UCSD-AML1 (cell line): ENCODE measurements around the gene GATAD1.
"Not testable (repeated sequence)": the region's sequence is repeated elsewhere in the genome, so short reads cannot be mapped to it uniquely, and the experiment has no call there.

Experiments used
- DNase-seq: peaks from one replicate; lab custom pipeline; 2025; ENCODE audit not compliant: unreplicated experiment; lab: John Stamatoyannopoulos, UW

Gene GATAD1, protein sequence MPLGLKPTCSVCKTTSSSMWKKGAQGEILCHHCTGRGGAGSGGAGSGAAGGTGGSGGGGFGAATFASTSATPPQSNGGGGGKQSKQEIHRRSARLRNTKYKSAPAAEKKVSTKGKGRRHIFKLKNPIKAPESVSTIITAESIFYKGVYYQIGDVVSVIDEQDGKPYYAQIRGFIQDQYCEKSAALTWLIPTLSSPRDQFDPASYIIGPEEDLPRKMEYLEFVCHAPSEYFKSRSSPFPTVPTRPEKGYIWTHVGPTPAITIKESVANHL

GRCh38 chr7:92447345-92448204 lies at the start of gene GATAD1:
GATAD1 (plus strand) TSS chr7:92447482; CDS start chr7:92447730, 248 bp downstream.
- DNase-seq: peak; percentile 73

DNA sequence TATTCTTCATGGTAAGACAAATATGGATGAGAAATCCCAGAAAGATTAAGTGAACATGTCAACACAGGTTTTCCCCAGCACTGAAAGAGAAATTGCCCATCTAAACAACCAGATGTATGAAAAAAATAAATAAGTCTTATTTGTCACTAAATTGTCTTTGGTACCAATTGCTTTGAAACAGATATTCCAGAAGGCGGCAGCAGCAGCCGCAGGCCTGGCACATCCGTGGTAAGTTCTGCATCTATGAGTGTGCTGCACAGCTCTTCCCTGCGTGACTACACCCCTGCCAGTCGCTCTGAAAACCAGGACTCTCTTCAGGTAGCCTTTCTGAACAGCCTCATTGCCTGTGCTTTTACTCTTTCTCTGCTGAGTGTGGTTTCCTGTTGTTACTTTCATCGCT lies 49.7 kb upstream of the GATAD1 start:
- no peak for DNase-seq

GRCh38 chr7:92400013-92400412 lies 47.3 kb upstream of the GATAD1 start:
- no peak for DNase-seq

DNA sequence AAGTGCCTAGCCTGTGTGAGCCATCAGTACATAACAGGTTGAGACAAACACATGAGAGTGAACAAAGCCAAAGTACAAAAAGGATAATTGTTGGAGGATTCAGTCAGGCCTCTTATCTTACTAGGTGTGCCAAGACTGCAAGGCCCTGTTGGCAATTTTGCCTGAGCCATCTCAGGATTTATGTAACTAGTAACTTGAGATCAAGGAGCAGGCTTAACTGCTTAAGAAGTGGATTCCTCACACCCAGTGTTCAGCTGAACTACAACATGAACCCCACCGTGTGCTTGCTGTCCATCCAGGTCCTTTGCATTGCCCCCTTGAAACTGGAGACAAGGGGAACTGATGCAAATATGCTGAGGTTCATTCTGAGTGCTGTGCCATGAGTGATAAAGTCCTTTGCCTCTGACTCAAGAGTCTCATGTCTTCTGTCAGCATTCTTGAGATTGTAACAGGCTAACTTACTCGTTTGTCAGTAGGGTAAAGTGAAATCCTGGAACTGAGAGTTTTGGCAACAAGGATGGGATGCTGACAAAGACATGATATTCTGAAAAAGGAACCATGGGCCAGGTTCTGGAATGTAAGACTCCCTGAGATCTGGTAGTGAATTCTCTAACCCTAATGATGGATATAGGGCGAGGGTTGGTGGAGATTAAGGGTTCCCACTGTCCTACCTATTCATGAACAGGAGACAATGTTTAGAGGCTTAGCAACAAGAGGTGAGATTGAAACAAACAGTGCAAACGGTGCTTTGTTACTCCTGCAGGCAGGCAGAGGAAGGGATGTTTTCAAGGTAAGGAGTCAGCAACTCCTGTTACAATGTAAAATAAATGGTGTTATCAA lies 44.1 kb upstream of the GATAD1 start:
- DNase-seq: no peak

GRCh38 chr7:92403760-92404074 lies 43.6 kb upstream of the GATAD1 start:
- no peak for DNase-seq

DNA sequence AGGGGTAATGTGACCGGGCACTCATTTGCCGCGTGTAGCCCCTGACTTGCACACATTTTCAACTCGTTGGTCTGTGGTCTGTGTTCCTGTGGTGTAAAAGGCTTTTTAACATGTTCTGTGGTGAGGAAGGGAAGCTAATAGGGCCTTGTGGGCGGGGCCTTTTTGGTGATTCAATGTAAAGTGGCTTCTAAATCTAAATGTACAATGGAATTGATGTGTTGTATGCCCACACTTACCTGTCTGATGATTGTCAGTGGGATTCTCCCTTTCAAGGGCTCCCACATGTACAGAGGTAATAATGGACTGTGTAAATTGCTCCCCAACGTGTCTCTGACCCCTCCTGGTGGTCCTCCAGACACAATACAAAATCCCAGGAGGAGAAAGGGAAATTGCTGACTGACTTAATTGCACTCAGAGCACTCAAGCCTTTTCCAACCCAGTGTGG lies 43.1 kb upstream of the GATAD1 start:
- DNase-seq: no peak

GRCh38 chr7:92409357-92409756 lies 37.9 kb upstream of the GATAD1 start:
- no peak for DNase-seq

DNA sequence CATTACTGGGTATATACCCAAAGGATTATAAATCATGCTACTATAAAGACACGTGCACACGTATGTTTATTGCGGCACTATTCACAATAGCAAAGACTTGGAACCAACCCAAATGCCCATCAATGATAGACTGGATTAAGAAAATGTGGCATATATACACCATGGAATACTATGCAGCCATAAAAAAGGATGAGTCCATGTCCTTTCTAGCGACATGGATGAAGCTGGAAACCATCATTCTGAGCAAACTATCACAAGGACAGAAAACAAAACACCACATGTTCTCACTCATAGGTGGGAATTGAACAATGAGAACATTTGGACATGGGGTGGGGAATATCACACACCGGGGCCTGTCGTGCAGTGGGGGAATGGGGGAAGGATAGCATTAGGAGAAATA lies 37.1 kb upstream of the GATAD1 start:
- DNase-seq: not testable (repeated sequence)

DNA sequence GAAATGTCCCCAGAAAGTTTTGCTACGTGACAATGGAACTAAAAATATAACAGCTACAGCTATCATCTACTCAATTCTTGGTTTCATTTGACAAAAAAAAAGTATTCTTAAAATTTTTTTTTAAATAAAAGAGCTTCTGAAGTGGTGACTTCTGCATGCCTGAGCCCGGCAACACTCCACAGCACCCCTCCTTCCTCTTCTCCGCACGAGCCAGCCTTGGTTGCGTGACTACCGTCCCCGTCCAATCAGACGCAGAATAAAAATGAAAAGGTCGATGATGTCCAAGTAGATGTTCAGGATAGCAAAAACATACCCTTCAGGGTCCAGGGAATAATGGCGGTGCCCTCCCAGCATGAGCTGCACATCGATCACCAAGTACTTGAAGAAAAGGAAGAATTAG lies 34.5 kb upstream of the GATAD1 start:
- DNase-seq: no peak

DNA sequence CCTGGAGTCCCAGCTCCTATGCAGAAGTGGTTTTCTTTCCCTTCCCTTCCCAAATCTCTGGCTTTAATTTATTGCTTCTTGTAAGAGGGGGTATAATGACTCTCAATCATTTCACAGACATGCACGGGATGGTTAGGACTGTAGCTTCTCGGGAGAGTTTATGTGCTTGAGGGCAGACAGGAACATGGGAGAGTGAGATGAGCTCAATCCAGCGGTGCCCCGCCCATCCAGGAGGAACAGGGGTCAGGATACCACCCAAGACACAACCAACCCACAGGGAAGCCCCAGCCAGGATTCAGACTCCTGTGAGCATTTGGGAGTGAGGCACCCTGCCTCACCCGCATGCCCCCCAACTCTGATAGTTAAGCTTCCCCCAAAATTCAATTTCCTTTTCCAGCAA lies 33.7 kb upstream of the GATAD1 start:
- no peak for DNase-seq

DNA sequence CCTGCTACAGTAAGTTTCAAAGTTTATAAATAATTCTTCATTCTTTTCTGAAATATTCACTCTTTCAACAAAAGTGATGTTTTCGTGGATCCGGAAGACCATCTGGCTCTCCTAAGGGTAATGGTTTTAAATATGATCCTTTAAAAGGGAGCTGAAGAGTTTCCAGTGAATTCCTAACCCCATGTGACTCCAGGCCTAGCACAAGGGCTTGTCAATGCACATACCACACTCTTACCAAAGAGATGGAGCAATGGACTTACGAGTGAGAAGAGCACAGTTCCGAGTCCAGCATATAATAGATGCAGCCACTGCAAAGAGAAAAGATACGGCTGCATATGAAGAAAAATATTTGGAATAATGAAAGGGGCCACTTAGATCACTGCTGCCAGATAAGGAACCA lies 32.1 kb upstream of the GATAD1 start:
- DNase-seq: no peak

DNA sequence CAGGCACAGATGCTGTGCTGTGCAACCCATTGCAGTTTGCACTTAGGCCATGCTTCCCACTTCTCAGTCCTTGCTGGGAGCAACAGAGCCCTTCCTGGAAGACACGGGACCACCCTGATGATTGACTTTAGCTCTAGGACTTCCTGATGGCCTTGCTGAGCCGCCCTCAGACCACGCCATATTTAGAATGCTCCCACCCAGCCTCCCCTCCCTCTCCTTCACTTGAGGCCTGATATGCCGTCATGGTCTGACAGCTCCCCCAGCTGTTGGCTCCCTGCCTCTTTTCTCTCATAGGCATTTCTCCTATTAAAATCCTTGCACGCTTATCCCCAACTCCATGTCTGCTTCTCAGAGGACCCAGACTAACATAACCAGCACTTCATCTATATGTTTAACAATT lies 29.4 kb upstream of the GATAD1 start:
- DNase-seq: peak; percentile 6

- DNase-seq: peak; percentile 15
Observed at GRCh38 chr7:92421676-92422435, 25.4 kb upstream of the GATAD1 start.

GRCh38 chr7:92422926-92423325 lies 24.4 kb upstream of the GATAD1 start:
- DNase-seq: no peak

- no peak for DNase-seq
Observed at GRCh38 chr7:92423710-92424131, 23.6 kb upstream of the GATAD1 start.

- DNase-seq: peak; percentile 34
Observed at GRCh38 chr7:92425311-92425947, 21.9 kb upstream of the GATAD1 start.

GRCh38 chr7:92427193-92427592 lies 20.1 kb upstream of the GATAD1 start:
- no peak for DNase-seq

DNA sequence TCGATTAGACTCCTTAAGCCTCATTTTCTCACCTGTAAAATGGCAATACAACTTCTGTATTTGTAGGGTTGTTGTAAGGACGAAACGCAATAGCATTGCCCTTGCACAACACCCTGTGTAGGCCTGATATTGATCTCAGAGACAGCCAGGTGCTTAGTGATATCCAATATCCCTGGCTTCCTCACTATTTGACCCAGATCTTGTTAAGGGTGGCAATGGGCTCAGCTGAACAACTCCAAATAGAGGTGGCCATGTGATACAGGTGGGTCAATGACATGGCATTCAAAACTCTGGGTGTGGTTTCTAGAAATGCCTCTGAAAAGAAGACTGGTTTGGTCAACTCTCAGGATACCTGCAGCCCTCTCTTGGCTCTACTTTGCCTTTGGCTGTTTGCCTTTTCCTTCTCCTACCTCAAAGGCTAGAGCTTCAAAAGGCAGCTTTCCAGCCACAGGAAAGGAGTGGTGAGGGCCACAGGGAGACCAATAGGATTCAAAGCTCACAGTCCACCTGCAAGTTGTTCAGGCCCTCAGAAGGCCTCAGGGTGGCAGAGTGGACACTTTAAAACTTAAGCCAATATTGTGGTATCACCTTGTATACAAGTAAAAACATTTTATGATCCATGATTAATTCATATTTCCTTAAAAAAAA lies 14.9 kb upstream of the GATAD1 start:
- no peak for DNase-seq

GRCh38 chr7:92433019-92433418 lies 14.3 kb upstream of the GATAD1 start:
- DNase-seq: no peak

DNA sequence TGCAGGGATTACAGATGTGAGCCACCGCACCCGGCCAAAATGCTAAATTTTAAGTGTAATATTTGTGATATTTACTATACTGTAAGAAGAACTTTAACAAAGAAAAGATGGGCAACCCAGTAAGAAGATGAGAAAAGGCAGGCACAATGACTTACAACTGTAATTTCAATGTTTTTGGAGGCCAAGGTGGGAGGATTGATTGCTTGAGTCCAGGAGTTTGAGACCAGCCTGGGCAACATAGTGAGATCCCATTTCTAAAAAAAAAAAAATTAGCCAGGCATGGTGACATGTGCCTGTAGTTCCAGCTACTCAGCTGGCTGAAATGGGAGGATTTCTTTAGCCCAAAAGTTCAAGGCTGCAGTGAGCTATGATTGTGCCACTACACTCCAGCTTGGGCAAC lies 11.7 kb upstream of the GATAD1 start:
- DNase-seq: no peak
